K562 (cell line): ENCODE results near the gene MMP21. TPM values are rescaled to one million over a fixed set of nuclear protein-coding genes. Genes with fewer than 3 reads are reported as not detected.
A peak's percentile ranks its signal among the peaks of the same experiment; 100 is the strongest.

ENCODE experiments used
- CTBP1 ChIP-seq: fragments of 450-650 bp; IDR thresholded peaks from 2 replicates; pipeline ENCODE4 v1.6.1; 2016; ENCODE audit warnings: borderline replicate concordance
- DPF2 ChIP-seq: fragments of 450-650 bp; IDR thresholded peaks from 2 replicates; pipeline ENCODE4 v1.6.1; 2016
- EGR1 ChIP-seq: fragments of 450-650 bp; conservative IDR thresholded peaks from 2 replicates; pipeline ENCODE4 v1.6.1; 2017; ENCODE audit warnings: mild to moderate bottlenecking
- EHMT2 ChIP-seq: fragments of 450-650 bp; IDR thresholded peaks from 2 replicates; pipeline ENCODE4 v1.6.1; 2018; ENCODE audit warnings: antibody characterized with exemption
- EP400 ChIP-seq: fragments of 450-650 bp; IDR thresholded peaks from 2 replicates; pipeline ENCODE4 v1.6.1; 2017; ENCODE audit warnings: antibody characterized with exemption, mild to moderate bottlenecking, moderate library complexity
- ETV6 ChIP-seq, 3 experiments: fragments of 150-350 bp in 1 of 3; sonication (generic) in 1 of 3; formaldehyde crosslinking in 1 of 3; IDR thresholded peaks; 2 replicates each; pipeline versions ENCODE4 v1.6.1 to v1.8.0; 2014 to 2022; ENCODE audit warnings: borderline replicate concordance in 2 of 3, low read depth in 2 of 3, antibody characterized with exemption in 1 of 3, low read length in 1 of 3, mild to moderate bottlenecking in 1 of 3, missing genetic modification reagents in 1 of 3
- LEF1 ChIP-seq: fragments of 450-650 bp; IDR thresholded peaks from 2 replicates; pipeline ENCODE4 v1.6.1; 2016; ENCODE audit warnings: mild to moderate bottlenecking
- MBD2 ChIP-seq: sonication (generic); IDR thresholded peaks from 2 replicates; pipeline ENCODE4 v1.6.1; 2016; ENCODE audit warnings: low read depth, borderline replicate concordance
- MEIS2 ChIP-seq: fragments of 450-650 bp; IDR thresholded peaks from 2 replicates; pipeline ENCODE4 v1.6.1; 2014; ENCODE audit warnings: mild to moderate bottlenecking; ENCODE audit not compliant: partially characterized antibody
- NCOA2 ChIP-seq, 2 experiments: fragments of 450-650 bp; IDR thresholded peaks; 2 replicates each; pipeline ENCODE4 v1.6.1; 2018; ENCODE audit warnings: mild to moderate bottlenecking in 2 of 2, moderate library complexity in 1 of 2; ENCODE audit not compliant: partially characterized antibody in 2 of 2
- NFE2 ChIP-seq: IDR thresholded peaks from 2 replicates; pipeline ENCODE4 v1.6.1; 2014; ENCODE audit warnings: antibody characterized with exemption, low read depth
- SIRT6 ChIP-seq: IDR thresholded peaks from one replicate; pipeline ENCODE4 v1.6.1; 2012; ENCODE audit warnings: low read depth, mild to moderate bottlenecking, control low read depth, inconsistent platforms, low read length, moderate library complexity
- SOX6 ChIP-seq: fragments of 450-650 bp; IDR thresholded peaks from 2 replicates; pipeline ENCODE4 v1.6.1; 2014; ENCODE audit warnings: mild to moderate bottlenecking
- TAL1 ChIP-seq: fragments of 450-650 bp; IDR thresholded peaks from 2 replicates; pipeline ENCODE4 v1.6.1; 2016; ENCODE audit warnings: mild to moderate bottlenecking
- TEAD1 ChIP-seq, 2 experiments: fragments of 450-650 bp in 1 of 2; sonication (generic) in 1 of 2; formaldehyde crosslinking; IDR thresholded peaks; 2 replicates each; pipeline versions ENCODE4 v1.4.0 to v1.8.0; 2020 to 2022; ENCODE audit warnings: mild to moderate bottlenecking in 2 of 2, missing genetic modification reagents in 1 of 2
- ZNF717 ChIP-seq: fragments of 250-450 bp; sonication (Bioruptor Pico); IDR thresholded peaks from 2 replicates; pipeline ENCODE4 v1.5.0; 2021
- polyA plus RNA-seq, 8 experiments: library from polyadenylated mRNA; depleted of rRNA in 4 of 8; stranded (reverse) in 5 of 8; unstranded in 3 of 8; fragments of >200 nt; fragmentation: Nextera tagmentation in 2 of 8; fragmentation: Illumina TruSeq in 1 of 8; extraction: Ambion mirVana in 2 of 8; extraction: Trizol in 1 of 8; gene quantifications; 2 replicates each; pipeline versions ENCODE4 v1.2.1 to v1.2.3, GENCODE V29; 2011 to 2014; ENCODE audit warnings: inconsistent platforms in 1 of 8, missing spikeins in 1 of 8
- total RNA-seq, 7 experiments: library from RNA; depleted of rRNA in 6 of 7; stranded (reverse); fragments of >200 nt in 6 of 7; fragmentation: Illumina TruSeq in 2 of 7; extraction: Trizol in 2 of 7; gene quantifications; 2 replicates each; pipeline versions ENCODE4 v1.2.1 to v1.2.3, GENCODE V29; 2011 to 2021; ENCODE audit warnings: low replicate concordance in 1 of 7
- TF ChIP-seq, protein P1 (sequence below): fragments of 450-650 bp; IDR thresholded peaks from 2 replicates; pipeline ENCODE4 v1.6.1; 2018; ENCODE audit not compliant: partially characterized antibody
- TF ChIP-seq, protein P2 (sequence below): fragments of 450-650 bp; IDR thresholded peaks from 2 replicates; pipeline ENCODE4 v1.6.1; 2016; ENCODE audit warnings: low read depth, mild to moderate bottlenecking, moderate library complexity
- TF ChIP-seq, protein P3 (sequence below): fragments of 450-650 bp; IDR thresholded peaks from 2 replicates; pipeline ENCODE4 v1.6.1; 2016; ENCODE audit warnings: antibody characterized with exemption
- TF ChIP-seq, protein P4 (sequence below): fragments of 450-650 bp; IDR thresholded peaks from 2 replicates; pipeline ENCODE4 v1.6.1; 2017; ENCODE audit warnings: antibody characterized with exemption, mild to moderate bottlenecking

MMP21 gene
- total and polyA plus RNA-seq, 9 of the 15 experiments (the other 6 are each of a cell fraction or from before 2014, with no cell fraction given), result not detected

DNA sequence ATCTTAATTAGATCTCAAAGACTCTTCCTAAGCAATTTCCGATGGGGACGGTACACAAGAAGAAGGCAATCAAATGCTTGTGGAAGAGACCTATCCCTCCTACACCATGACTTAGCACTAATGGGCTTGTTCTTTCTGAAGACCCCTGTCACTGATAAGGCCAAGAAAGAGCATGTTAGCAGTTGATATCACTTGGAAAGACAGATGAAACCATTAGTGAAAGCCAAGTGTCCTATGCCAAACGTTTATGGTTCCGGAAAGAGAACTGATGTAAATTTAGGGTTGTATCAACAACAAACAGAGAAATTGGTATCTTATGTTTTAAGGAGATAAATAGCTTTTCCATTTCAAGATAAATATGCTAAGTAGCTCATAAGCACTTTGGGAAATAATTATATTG is 40.9 kb upstream of the MMP21 start (continued):
- TF ChIP-seq, protein P1, sequence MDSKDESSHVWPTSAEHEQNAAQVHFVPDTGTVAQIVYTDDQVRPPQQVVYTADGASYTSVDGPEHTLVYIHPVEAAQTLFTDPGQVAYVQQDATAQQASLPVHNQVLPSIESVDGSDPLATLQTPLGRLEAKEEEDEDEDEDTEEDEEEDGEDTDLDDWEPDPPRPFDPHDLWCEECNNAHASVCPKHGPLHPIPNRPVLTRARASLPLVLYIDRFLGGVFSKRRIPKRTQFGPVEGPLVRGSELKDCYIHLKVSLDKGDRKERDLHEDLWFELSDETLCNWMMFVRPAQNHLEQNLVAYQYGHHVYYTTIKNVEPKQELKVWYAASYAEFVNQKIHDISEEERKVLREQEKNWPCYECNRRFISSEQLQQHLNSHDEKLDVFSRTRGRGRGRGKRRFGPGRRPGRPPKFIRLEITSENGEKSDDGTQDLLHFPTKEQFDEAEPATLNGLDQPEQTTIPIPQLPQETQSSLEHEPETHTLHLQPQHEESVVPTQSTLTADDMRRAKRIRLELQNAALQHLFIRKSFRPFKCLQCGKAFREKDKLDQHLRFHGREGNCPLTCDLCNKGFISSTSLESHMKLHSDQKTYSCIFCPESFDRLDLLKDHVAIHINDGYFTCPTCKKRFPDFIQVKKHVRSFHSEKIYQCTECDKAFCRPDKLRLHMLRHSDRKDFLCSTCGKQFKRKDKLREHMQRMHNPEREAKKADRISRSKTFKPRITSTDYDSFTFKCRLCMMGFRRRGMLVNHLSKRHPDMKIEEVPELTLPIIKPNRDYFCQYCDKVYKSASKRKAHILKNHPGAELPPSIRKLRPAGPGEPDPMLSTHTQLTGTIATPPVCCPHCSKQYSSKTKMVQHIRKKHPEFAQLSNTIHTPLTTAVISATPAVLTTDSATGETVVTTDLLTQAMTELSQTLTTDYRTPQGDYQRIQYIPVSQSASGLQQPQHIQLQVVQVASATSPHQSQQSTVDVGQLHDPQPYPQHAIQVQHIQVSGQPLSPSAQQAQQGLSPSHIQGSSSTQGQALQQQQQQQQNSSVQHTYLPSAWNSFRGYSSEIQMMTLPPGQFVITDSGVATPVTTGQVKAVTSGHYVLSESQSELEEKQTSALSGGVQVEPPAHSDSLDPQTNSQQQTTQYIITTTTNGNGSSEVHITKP, result peak; percentile 75
- peak; percentile 88 for TF ChIP-seq LEF1
- TF ChIP-seq TEAD1 (CRISPR knock-in tag; IDR thresholded peaks at IDR 0.05), result 0 out of 4 replicates have a peak, but pooled peaks of 1 of the 2 experiments have one; percentile 57
- TF ChIP-seq TAL1, result peak; percentile 97
- TF ChIP-seq MBD2, result 0 out of 2 replicates have a peak, but pooled peaks have one; percentile 53
- TF ChIP-seq CTBP1, result peak; percentile 73
- 0 out of 4 replicates have a peak, but pooled peaks of 1 of the 2 experiments have one; percentile 29 for TF ChIP-seq ETV6 (IDR thresholded peaks at IDR 0.05; ENCODE audit: borderline replicate concordance in 1 of 2, low read depth in 2 of 2, low read length in 1 of 2)
- TF ChIP-seq ETV6 (CRISPR knock-in tag; IDR thresholded peaks at IDR 0.05; ENCODE audit: borderline replicate concordance), result no peak
- peak; percentile 94 for TF ChIP-seq SOX6
- TF ChIP-seq NCOA2 (IDR thresholded peaks at IDR 0.05; ENCODE audit: partially characterized antibody in 2 of 2), result peak; percentile 27 to 80
- TF ChIP-seq, protein P2, sequence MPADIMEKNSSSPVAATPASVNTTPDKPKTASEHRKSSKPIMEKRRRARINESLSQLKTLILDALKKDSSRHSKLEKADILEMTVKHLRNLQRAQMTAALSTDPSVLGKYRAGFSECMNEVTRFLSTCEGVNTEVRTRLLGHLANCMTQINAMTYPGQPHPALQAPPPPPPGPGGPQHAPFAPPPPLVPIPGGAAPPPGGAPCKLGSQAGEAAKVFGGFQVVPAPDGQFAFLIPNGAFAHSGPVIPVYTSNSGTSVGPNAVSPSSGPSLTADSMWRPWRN, result peak; percentile 88
- TF ChIP-seq EGR1, result peak; percentile 53
- TF ChIP-seq ZNF717 (CRISPR knock-in tag), result no peak
- peak; percentile 35; the same call in 1 of the 2 replicates for TF ChIP-seq EP400
- TF ChIP-seq, protein P3, sequence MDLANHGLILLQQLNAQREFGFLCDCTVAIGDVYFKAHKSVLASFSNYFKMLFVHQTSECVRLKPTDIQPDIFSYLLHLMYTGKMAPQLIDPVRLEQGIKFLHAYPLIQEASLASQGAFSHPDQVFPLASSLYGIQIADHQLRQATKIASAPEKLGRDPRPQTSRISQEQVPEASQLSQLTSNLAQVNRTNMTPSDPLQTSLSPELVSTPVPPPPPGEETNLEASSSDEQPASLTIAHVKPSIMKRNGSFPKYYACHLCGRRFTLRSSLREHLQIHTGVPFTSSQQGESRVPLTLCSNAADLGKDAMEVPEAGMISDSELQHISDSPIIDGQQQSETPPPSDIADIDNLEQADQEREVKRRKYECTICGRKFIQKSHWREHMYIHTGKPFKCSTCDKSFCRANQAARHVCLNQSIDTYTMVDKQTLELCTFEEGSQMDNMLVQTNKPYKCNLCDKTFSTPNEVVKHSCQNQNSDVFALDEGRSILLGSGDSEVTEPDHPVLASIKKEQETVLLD, result peak; percentile 72; the same call in 1 of the 2 replicates
- peak; percentile 92 for TF ChIP-seq MEIS2
- TF ChIP-seq DPF2, result peak; percentile 97
- TF ChIP-seq NFE2, result peak; percentile 96
- no peak for TF ChIP-seq SIRT6
- TF ChIP-seq EHMT2, result peak; percentile 81
- TF ChIP-seq, protein P4, sequence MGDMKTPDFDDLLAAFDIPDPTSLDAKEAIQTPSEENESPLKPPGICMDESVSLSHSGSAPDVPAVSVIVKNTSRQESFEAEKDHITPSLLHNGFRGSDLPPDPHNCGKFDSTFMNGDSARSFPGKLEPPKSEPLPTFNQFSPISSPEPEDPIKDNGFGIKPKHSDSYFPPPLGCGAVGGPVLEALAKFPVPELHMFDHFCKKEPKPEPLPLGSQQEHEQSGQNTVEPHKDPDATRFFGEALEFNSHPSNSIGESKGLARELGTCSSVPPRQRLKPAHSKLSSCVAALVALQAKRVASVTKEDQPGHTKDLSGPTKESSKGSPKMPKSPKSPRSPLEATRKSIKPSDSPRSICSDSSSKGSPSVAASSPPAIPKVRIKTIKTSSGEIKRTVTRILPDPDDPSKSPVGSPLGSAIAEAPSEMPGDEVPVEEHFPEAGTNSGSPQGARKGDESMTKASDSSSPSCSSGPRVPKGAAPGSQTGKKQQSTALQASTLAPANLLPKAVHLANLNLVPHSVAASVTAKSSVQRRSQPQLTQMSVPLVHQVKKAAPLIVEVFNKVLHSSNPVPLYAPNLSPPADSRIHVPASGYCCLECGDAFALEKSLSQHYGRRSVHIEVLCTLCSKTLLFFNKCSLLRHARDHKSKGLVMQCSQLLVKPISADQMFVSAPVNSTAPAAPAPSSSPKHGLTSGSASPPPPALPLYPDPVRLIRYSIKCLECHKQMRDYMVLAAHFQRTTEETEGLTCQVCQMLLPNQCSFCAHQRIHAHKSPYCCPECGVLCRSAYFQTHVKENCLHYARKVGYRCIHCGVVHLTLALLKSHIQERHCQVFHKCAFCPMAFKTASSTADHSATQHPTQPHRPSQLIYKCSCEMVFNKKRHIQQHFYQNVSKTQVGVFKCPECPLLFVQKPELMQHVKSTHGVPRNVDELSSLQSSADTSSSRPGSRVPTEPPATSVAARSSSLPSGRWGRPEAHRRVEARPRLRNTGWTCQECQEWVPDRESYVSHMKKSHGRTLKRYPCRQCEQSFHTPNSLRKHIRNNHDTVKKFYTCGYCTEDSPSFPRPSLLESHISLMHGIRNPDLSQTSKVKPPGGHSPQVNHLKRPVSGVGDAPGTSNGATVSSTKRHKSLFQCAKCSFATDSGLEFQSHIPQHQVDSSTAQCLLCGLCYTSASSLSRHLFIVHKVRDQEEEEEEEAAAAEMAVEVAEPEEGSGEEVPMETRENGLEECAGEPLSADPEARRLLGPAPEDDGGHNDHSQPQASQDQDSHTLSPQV, result peak; percentile 24; the same call in 1 of the 2 replicates
